K562 (cell line): ENCODE data around the gene TMEM89. TPM values are rescaled to one million over a fixed set of nuclear protein-coding genes. Genes with fewer than 3 reads are reported as not detected.

Experiments used
- ATAC-seq: fragments of 200-7000 bp; cut with Tn5 transposase; 3 replicates; pipeline ENCODE4 v1.9.1; 2020; ENCODE audit warnings: moderate library complexity
- BruUV-seq: library from RNA; stranded (reverse); fragments of 400-500 nt; replicated peaks from 2 replicates; lab custom pipeline; 2021; lab: Mats Ljungman, UMichigan
- CTCF ChIA-PET: fragments of 300-600 bp; formaldehyde crosslinking; extraction: SDS; loops from one replicate; lab custom pipeline; 2021; ENCODE audit warnings: low intra/inter-chr PET ratio; lab: Yijun Ruan, JAX
- POLR2A ChIA-PET: fragments of 300-600, 350-650 bp; sonication (Branson Sonifier 250); formaldehyde crosslinking; extraction: SDS; loops from one replicate; lab custom pipeline; 2021; ENCODE audit warnings: antibody characterized with exemption, inconsistent platforms; lab: Yijun Ruan, JAX
- DNase-seq, 4 experiments: peaks; one replicate each; pipeline versions ENCODE4 v3.0.0 to v3.0.0-alpha.2; 2011 to 2018; ENCODE audit warnings: low spot score in 3 of 4, mixed read lengths in 3 of 4; ENCODE audit errors: extremely low read depth in 1 of 4
- FAIRE-seq: peaks from 2 replicates; lab custom pipeline; 2011; peaks lifted over from hg19 to GRCh38; lab: Jason Lieb, UNC
- H2AFZ ChIP-seq: 2 replicates; pipeline ENCODE4 v1.6.0; 2011; ENCODE audit warnings: low read depth, low read length, control low read depth, inconsistent platforms
- H3K27ac ChIP-seq: fragments of 200-600 bp; 3 replicates; pipeline ENCODE4 v1.8.0; 2011; ENCODE audit warnings: low read depth, mild to moderate bottlenecking, control low read depth, inconsistent platforms, low read length, moderate library complexity, mixed read lengths; ENCODE audit errors: extremely low read depth
- H3K27me3 ChIP-seq, 2 experiments: fragments of 300-600 bp in 1 of 2; 2 replicates in 1 of 2; 3 replicates in 1 of 2; pipeline versions ENCODE4 v1.6.0 to v1.8.0; 2011; ENCODE audit warnings: inconsistent platforms in 2 of 2, low read length in 2 of 2, mild to moderate bottlenecking in 1 of 2, mixed read lengths in 1 of 2, moderate library complexity in 1 of 2; ENCODE audit not compliant: control insufficient read depth in 2 of 2, insufficient read depth in 2 of 2
- H3K36me3 ChIP-seq: fragments of 300-600 bp; 3 replicates; pipeline ENCODE4 v1.8.0; 2011; ENCODE audit warnings: mild to moderate bottlenecking, low read length, inconsistent platforms; ENCODE audit not compliant: control insufficient read depth, insufficient read depth
- H3K4me1 ChIP-seq, 2 experiments: fragments of 200-600 bp in 1 of 2; replicated peaks in 1 of 2; 2 replicates in 1 of 2; 3 replicates in 1 of 2; pipeline versions ENCODE4 v1.5.1 to v1.8.0; 2011; ENCODE audit warnings: inconsistent platforms in 2 of 2, low read length in 2 of 2, mild to moderate bottlenecking in 1 of 2, mixed read lengths in 1 of 2, moderate library complexity in 1 of 2; ENCODE audit not compliant: control insufficient read depth in 2 of 2, insufficient read depth in 2 of 2
- H3K4me2 ChIP-seq: 2 replicates; pipeline ENCODE4 v1.6.1; 2011; ENCODE audit warnings: low read length, control low read depth, inconsistent platforms, mixed read lengths; ENCODE audit not compliant: insufficient read depth
- H3K4me3 ChIP-seq: fragments of 200-600 bp; sonication (generic), shearing (Covaris generic); 2 replicates; pipeline ENCODE4 v1.5.1; 2016; ENCODE audit warnings: control low read depth, inconsistent platforms
- H3K79me2 ChIP-seq: fragments of 200-600 bp; 3 replicates; pipeline ENCODE4 v1.8.0; 2011; ENCODE audit warnings: low read length, inconsistent platforms; ENCODE audit not compliant: control insufficient read depth, insufficient read depth
- H3K9ac ChIP-seq, 2 experiments: 2 replicates each; pipeline versions ENCODE4 v1.6.0 to v1.6.1; 2011; ENCODE audit warnings: low read depth in 2 of 2, low read length in 2 of 2, control low read depth in 1 of 2, inconsistent platforms in 1 of 2, mild to moderate bottlenecking in 1 of 2, mixed read lengths in 1 of 2; ENCODE audit not compliant: insufficient read depth in 1 of 2
- H3K9me1 ChIP-seq: one replicate; pipeline ENCODE4 v1.6.0; 2011; ENCODE audit warnings: inconsistent platforms, mild to moderate bottlenecking, low read length, moderate library complexity; ENCODE audit not compliant: control insufficient read depth, insufficient read depth
- H3K9me3 ChIP-seq: replicated peaks from 2 replicates; pipeline ENCODE4 v1.5.1; 2011; ENCODE audit warnings: low read depth, low read length, inconsistent platforms; ENCODE audit not compliant: control insufficient read depth, insufficient read depth
- H4K20me1 ChIP-seq: replicated peaks from 2 replicates; pipeline ENCODE4 v1.6.1; 2011; ENCODE audit warnings: low read length, inconsistent platforms, mixed read lengths; ENCODE audit not compliant: control insufficient read depth, insufficient read depth
- IRF9 ChIP-seq: fragments of 450-650 bp; IDR thresholded peaks from 2 replicates; pipeline ENCODE4 v1.6.1; 2016; ENCODE audit warnings: missing biosample characterization, missing genetic modification characterization
- WGBS: fragments of 100-300 bp; shearing (Covaris generic); methylation state at CpG from one replicate; pipeline ENCODE4 v1.1.6; 2016; ENCODE audit warnings: low coverage, mixed read lengths; ENCODE audit not compliant: insufficient coverage; ENCODE audit errors: missing lambda C conversion rate; 5-methylcytosine and 5-hydroxymethylcytosine counted together
- in situ Hi-C: fragments of 300-500 bp; cut with MboI; formaldehyde crosslinking; loops from 4 replicates; pipeline ENCODE4 v1.15.0; 2018; ENCODE audit warnings: inconsistent platforms, mixed read lengths
- intact Hi-C: fragments of 100-400 bp; cut with micrococcal nuclease; formaldehyde crosslinking; loops from 2 replicates; pipeline ENCODE4 v1.14.2; 2022
- polyA plus RNA-seq, 8 experiments: library from polyadenylated mRNA; depleted of rRNA in 4 of 8; stranded (reverse) in 5 of 8; unstranded in 3 of 8; fragments of >200 nt; fragmentation: Nextera tagmentation in 2 of 8; fragmentation: Illumina TruSeq in 1 of 8; extraction: Ambion mirVana in 2 of 8; extraction: Trizol in 1 of 8; gene quantifications; 2 replicates each; pipeline versions ENCODE4 v1.2.1 to v1.2.3, GENCODE V29; 2011 to 2014; ENCODE audit warnings: inconsistent platforms in 1 of 8, missing spikeins in 1 of 8
- total RNA-seq, 7 experiments: library from RNA; depleted of rRNA in 6 of 7; stranded (reverse); fragments of >200 nt in 6 of 7; fragmentation: Illumina TruSeq in 2 of 7; extraction: Trizol in 2 of 7; gene quantifications; 2 replicates each; pipeline versions ENCODE4 v1.2.1 to v1.2.3, GENCODE V29; 2011 to 2021; ENCODE audit warnings: low replicate concordance in 1 of 7
- TF ChIP-seq, protein P1 (sequence below): sonication (generic); formaldehyde crosslinking; IDR thresholded peaks from 2 replicates; pipeline ENCODE4 v1.8.1; 2023; ENCODE audit warnings: mild to moderate bottlenecking, missing genetic modification reagents

TMEM89 gene
- total and polyA plus RNA-seq, 9 of the 15 experiments (the other 6 are each of a cell fraction or from before 2014, with no cell fraction given), result not detected

GRCh38 chr3:48594417-48595049 lies 27.0 kb downstream of the TMEM89 start:
- in situ Hi-C loops, result no loop called here
- 51% methylated on average over 19 of the region's 39 CpGs for WGBS
- Histone ChIP-seq H3K4me3 (no peak overlapping the region), H3K27me3 (peaks cover 0 to 24% of the 10 kb centered on the region in 2 experiments; a peak in 3 of 5 replicates), H3K27ac (no peak overlapping the region), H3K79me2 (no peaks in the 10 kb centered on the region), H2AFZ (no peak overlapping the region), H3K36me3 (peaks cover 23% of the 10 kb centered on the region; the same call in 2 of the 3 replicates), H3K9me3 (no peaks in the 10 kb centered on the region), H3K9me1 (no peaks in the 10 kb centered on the region), H3K4me1 (peaks cover 12 to 48% of the 10 kb centered on the region in 2 experiments; a peak in 4 of 5 replicates), H4K20me1 (no peaks in the 10 kb centered on the region), H3K4me2 (no peak overlapping the region), H3K9ac (peak overlapping the region in 1 of 2 experiments; percentile 61; a peak in 1 of 4 replicates)
- POLR2A ChIA-PET, result no interaction called here
- intact Hi-C loops, result no loop called here
- ATAC-seq, result no peak
- CTCF ChIA-PET, result no interaction called here
- no peak for TF ChIP-seq IRF9 (tag)
- TF ChIP-seq, protein P1, sequence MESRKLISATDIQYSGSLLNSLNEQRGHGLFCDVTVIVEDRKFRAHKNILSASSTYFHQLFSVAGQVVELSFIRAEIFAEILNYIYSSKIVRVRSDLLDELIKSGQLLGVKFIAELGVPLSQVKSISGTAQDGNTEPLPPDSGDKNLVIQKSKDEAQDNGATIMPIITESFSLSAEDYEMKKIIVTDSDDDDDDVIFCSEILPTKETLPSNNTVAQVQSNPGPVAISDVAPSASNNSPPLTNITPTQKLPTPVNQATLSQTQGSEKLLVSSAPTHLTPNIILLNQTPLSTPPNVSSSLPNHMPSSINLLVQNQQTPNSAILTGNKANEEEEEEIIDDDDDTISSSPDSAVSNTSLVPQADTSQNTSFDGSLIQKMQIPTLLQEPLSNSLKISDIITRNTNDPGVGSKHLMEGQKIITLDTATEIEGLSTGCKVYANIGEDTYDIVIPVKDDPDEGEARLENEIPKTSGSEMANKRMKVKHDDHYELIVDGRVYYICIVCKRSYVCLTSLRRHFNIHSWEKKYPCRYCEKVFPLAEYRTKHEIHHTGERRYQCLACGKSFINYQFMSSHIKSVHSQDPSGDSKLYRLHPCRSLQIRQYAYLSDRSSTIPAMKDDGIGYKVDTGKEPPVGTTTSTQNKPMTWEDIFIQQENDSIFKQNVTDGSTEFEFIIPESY (CRISPR knock-in tag), result peak; percentile 86
- FAIRE-seq, result no peak
- peak in 1 of 4 experiments; percentile 9 for DNase-seq
- BruUV-seq, result no TSS peak
